Lung (tissue), 12 donors: ENCODE results near the gene TP63. TPM values are rescaled to one million over a fixed set of nuclear protein-coding genes. Genes with fewer than 3 reads are reported as not detected.

Experiments used
- ATAC-seq: fragments of 200-7000 bp; cut with Tn5 transposase; one replicate; pipeline ENCODE4 v1.9.1; 2020; ENCODE audit warnings: moderate number of reproducible peaks; ENCODE audit not compliant: insufficient read depth, low FRiP score
- DNase-seq, 3 donors: peaks; one replicate each; pipeline ENCODE4 v3.0.0-alpha.2; 2013 to 2017
- H3K27ac ChIP-seq, 2 donors: one replicate each; pipeline ENCODE4 v1.5.1; 2013; ENCODE audit warnings: mild to moderate bottlenecking in 2 of 2, moderate library complexity in 2 of 2, control low read depth in 1 of 2, inconsistent platforms in 1 of 2, low read depth in 1 of 2, low read length in 1 of 2
- H3K27me3 ChIP-seq, 3 donors: one replicate each; pipeline ENCODE4 v1.5.1; 2013; ENCODE audit warnings: low read length in 2 of 3; ENCODE audit not compliant: control insufficient read depth in 3 of 3, insufficient read depth in 3 of 3
- H3K36me3 ChIP-seq, 4 donors: one replicate each; pipeline ENCODE4 v1.5.1; 2013; ENCODE audit warnings: low read length in 4 of 4, mild to moderate bottlenecking in 1 of 4, moderate library complexity in 1 of 4; ENCODE audit not compliant: control insufficient read depth in 4 of 4, insufficient read depth in 4 of 4
- H3K4me1 ChIP-seq, 5 donors: one replicate each; pipeline ENCODE4 v1.5.1; 2013; ENCODE audit warnings: low read length in 5 of 5, mild to moderate bottlenecking in 2 of 5, moderate library complexity in 1 of 5; ENCODE audit not compliant: control insufficient read depth in 5 of 5, insufficient read depth in 5 of 5
- H3K4me3 ChIP-seq: one replicate; pipeline ENCODE4 v1.5.1; 2013; ENCODE audit warnings: mild to moderate bottlenecking, control low read depth, moderate library complexity
- H3K9ac ChIP-seq, 2 donors: one replicate each; pipeline ENCODE4 v1.5.1; 2013; ENCODE audit warnings: low read length in 2 of 2, control low read depth in 1 of 2; ENCODE audit not compliant: insufficient read depth in 1 of 2
- H3K9me3 ChIP-seq, 4 donors: one replicate each; pipeline ENCODE4 v1.5.1; 2013; ENCODE audit warnings: low read length in 3 of 4, mild to moderate bottlenecking in 1 of 4, moderate library complexity in 1 of 4; ENCODE audit not compliant: control insufficient read depth in 4 of 4, insufficient read depth in 3 of 4
- WGBS, 2 donors: extraction: QIAGEN DNeasy Blood & Tissue Kit; methylation state at CpG; one replicate each; pipeline ENCODE4 v1.1.7; 2013; 5-methylcytosine and 5-hydroxymethylcytosine counted together
- polyA plus RNA-seq, 2 donors: library from polyadenylated mRNA; stranded (reverse); fragments of 200-250 nt; gene quantifications; one replicate each; pipeline ENCODE4 v1.2.1, GENCODE V29; 2013
- total RNA-seq, 2 donors: library from RNA; depleted of rRNA in 1 of 2; stranded (reverse); fragments of >200 nt in 1 of 2; gene quantifications; one replicate each; pipeline ENCODE4 v1.2.1, GENCODE V29; 2014 to 2021
- TF ChIP-seq, protein P1 (sequence below): IDR thresholded peaks from 2 replicates; pipeline ENCODE4 v1.5.1; 2012; ENCODE audit warnings: mild to moderate bottlenecking; ENCODE audit errors: control extremely low read depth, extremely low read depth
- donor health status: control.
- donor health status: control.
- donor health status: Bipolar disorder and iron deficiency.
- donor health status: healthy.
- donor health status: DM: yes; HTN: yes; CAD: no.

TP63 gene
- total and polyA plus RNA-seq, 4 donors = 1.1 to 12.3 (median 2.7) TPM

GRCh38 chr3:189902230-189903186 is 271.3 kb downstream of the TP63 start:
- Histone ChIP-seq H3K27me3 (no peaks in the 10 kb centered on the region), H3K4me1 (no peaks in the 10 kb centered on the region), H3K36me3 (no peaks in the 10 kb centered on the region), H3K27ac (no peak overlapping the region), H3K9ac (no peak overlapping the region), H3K9me3 (no peaks in the 10 kb centered on the region), H3K4me3 (no peak overlapping the region)
- DNase-seq (no peak), ATAC-seq (no peak)
- WGBS, 2 donors = 92 to 96% methylated on average over 2 of the region's 2 CpGs
- TF ChIP-seq, protein P1, sequence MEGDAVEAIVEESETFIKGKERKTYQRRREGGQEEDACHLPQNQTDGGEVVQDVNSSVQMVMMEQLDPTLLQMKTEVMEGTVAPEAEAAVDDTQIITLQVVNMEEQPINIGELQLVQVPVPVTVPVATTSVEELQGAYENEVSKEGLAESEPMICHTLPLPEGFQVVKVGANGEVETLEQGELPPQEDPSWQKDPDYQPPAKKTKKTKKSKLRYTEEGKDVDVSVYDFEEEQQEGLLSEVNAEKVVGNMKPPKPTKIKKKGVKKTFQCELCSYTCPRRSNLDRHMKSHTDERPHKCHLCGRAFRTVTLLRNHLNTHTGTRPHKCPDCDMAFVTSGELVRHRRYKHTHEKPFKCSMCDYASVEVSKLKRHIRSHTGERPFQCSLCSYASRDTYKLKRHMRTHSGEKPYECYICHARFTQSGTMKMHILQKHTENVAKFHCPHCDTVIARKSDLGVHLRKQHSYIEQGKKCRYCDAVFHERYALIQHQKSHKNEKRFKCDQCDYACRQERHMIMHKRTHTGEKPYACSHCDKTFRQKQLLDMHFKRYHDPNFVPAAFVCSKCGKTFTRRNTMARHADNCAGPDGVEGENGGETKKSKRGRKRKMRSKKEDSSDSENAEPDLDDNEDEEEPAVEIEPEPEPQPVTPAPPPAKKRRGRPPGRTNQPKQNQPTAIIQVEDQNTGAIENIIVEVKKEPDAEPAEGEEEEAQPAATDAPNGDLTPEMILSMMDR = no peak

DNA sequence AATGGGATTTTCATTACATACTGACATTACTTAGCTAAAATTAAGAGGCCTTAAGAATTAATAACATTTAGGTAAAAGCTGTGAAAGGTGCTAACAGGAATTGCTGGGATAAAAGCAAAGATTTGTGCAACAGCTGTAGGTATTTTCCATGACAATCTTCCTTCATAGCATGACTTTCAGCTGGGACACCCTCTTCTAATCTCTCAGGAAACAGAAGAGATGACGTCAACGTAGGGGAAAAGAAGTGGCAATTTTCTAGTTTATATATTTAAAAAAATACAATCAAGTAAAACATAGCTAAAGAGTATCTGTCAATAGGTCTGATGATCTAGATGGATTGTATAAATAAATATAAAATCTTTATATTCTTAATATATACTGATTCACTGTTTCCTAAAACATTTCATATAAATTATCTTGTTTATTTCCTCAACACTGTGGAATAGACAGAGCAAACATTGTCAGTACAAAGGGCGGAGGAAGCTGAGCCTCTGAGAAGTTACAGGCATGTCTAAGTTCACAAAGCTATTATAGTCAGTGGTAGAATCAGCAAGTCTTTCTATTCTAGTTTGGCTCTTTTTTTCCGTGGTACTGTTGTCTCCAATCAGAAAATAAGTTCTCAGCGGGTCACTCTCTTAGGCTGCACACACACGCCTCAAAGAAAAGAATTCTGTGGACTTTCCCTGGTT is 272.5 kb downstream of the TP63 start:
- Histone ChIP-seq H3K4me1 (no peaks in the 10 kb centered on the region), H3K27ac (no peak overlapping the region), H3K36me3 (no peaks in the 10 kb centered on the region), H3K9me3 (no peaks in the 10 kb centered on the region), H3K9ac (no peak overlapping the region), H3K4me3 (no peak overlapping the region), H3K27me3 (no peaks in the 10 kb centered on the region)
- no peak for DNase-seq
- WGBS, 2 donors = 64 to 75% methylated on average over 6 of the region's 6 CpGs
- ATAC-seq = no peak
- TF ChIP-seq, protein P1 = no peak

DNA sequence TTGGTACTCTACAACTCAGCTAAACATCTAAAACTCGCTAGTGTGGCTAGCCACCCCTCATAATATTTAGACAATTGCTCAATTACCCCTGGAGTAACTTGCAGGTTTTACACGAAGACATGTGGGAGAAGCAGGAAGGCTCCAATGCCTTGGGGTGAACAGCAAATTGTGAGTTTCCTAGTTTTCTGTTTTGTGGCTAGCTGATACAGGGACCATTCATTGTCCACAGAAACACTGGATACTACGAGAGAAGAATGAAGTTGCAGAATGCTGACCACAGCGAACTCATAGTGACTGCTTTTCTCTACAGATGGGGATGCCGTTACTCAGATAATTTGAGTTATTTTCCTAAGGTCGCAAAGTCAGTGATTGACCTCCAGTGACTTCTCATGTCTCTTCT is 276.6 kb downstream of the TP63 start:
- Histone ChIP-seq H3K9me3 (no peaks in the 10 kb centered on the region), H3K36me3 (no peaks in the 10 kb centered on the region), H3K9ac (no peak overlapping the region), H3K4me1 (no peaks in the 10 kb centered on the region), H3K27ac (no peak overlapping the region), H3K4me3 (no peak overlapping the region), H3K27me3 (no peaks in the 10 kb centered on the region)
- DNase-seq (no peak), ATAC-seq (no peak)
- whole genome bisulfite sequencing, 2 donors = 85 to 90% methylated on average over 6 of the region's 6 CpGs
- TF ChIP-seq, protein P1 = no peak
